Thoracic aorta (tissue), 2 donors: ENCODE measurements around the gene GNB1L. TPM values are rescaled to one million over a fixed set of nuclear protein-coding genes. Genes with fewer than 3 reads are reported as not detected.

Experiments used
- ATAC-seq: fragments of 150-250 bp; one replicate; pipeline ENCODE4 v1.8.0; 2017; ENCODE audit warnings: low read depth; ENCODE audit not compliant: insufficient number of reproducible peaks, low FRiP score
- DNase-seq: peaks from one replicate; pipeline ENCODE4 v3.0.0-alpha.2; 2020; ENCODE audit warnings: low spot score
- H3K27ac ChIP-seq, 2 donors: fragments of 200-600 bp; sonication (generic); 1 replicate in 1 of 2; 2 replicates in 1 of 2; pipeline ENCODE4 v1.5.1; 2016; ENCODE audit warnings: mild to moderate bottlenecking in 2 of 2, moderate library complexity in 2 of 2
- H3K27me3 ChIP-seq: fragments of 200-600 bp; sonication (generic); replicated peaks from 2 replicates; pipeline ENCODE4 v1.6.0; 2016; ENCODE audit warnings: mild to moderate bottlenecking; ENCODE audit not compliant: insufficient read depth
- H3K36me3 ChIP-seq: fragments of 200-600 bp; sonication (generic); one replicate; pipeline ENCODE4 v1.5.1; 2016
- H3K4me1 ChIP-seq, 2 donors: fragments of 200-600 bp; sonication (generic); 1 replicate in 1 of 2; 2 replicates in 1 of 2; pipeline versions ENCODE4 v1.5.1 to v1.6.0; 2016; ENCODE audit warnings: low read depth in 2 of 2, mild to moderate bottlenecking in 1 of 2; ENCODE audit not compliant: control insufficient read depth in 1 of 2
- H3K4me3 ChIP-seq: fragments of 200-600 bp; sonication (generic); 2 replicates; pipeline ENCODE4 v1.5.1; 2016; ENCODE audit warnings: mild to moderate bottlenecking
- H3K9me3 ChIP-seq: fragments of 200-600 bp; sonication (generic); 2 replicates; pipeline ENCODE4 v1.5.1; 2016
- total RNA-seq, 2 donors: library from RNA; depleted of rRNA; stranded (reverse); fragments of >200 nt; gene quantifications; one replicate each; pipeline versions ENCODE4 v1.1.0 to v1.2.3, GENCODE V29; 2016
- TF ChIP-seq, protein P1 (sequence below): fragments of 200-600 bp; sonication (generic); IDR thresholded peaks from one replicate; pipeline ENCODE4 v1.5.1; 2019; ENCODE audit warnings: antibody characterized with exemption

The GNB1L gene
- total RNA-seq, 2 donors from 2014 or later: 2.3 to 7.7 TPM

- Histone ChIP-seq H3K4me1 (peaks cover 0 to 11% of the 10 kb centered on the region in 2 donors), H3K36me3 (no peaks in the 10 kb centered on the region), H3K27me3 (no peaks in the 10 kb centered on the region), H3K9me3 (no peaks in the 10 kb centered on the region), H3K27ac (no peak overlapping the region), H3K4me3 (no peak overlapping the region)
- TF ChIP-seq, protein P1, sequence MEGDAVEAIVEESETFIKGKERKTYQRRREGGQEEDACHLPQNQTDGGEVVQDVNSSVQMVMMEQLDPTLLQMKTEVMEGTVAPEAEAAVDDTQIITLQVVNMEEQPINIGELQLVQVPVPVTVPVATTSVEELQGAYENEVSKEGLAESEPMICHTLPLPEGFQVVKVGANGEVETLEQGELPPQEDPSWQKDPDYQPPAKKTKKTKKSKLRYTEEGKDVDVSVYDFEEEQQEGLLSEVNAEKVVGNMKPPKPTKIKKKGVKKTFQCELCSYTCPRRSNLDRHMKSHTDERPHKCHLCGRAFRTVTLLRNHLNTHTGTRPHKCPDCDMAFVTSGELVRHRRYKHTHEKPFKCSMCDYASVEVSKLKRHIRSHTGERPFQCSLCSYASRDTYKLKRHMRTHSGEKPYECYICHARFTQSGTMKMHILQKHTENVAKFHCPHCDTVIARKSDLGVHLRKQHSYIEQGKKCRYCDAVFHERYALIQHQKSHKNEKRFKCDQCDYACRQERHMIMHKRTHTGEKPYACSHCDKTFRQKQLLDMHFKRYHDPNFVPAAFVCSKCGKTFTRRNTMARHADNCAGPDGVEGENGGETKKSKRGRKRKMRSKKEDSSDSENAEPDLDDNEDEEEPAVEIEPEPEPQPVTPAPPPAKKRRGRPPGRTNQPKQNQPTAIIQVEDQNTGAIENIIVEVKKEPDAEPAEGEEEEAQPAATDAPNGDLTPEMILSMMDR: no peak
- DNase-seq: no peak
- no peak for ATAC-seq
Observed at GRCh38 chr22:19815093-19815822, 39.4 kb downstream of the GNB1L start.

GRCh38 chr22:19814428-19814827 is 40.2 kb downstream of the GNB1L start:
- DNase-seq (no peak), ATAC-seq (no peak)
- H3K9me3 ChIP-seq: no peaks in the 10 kb centered on the region
- H3K4me1 ChIP-seq: peaks cover 0 to 11% of the 10 kb centered on the region in 2 donors
- no peaks in the 10 kb centered on the region for H3K27me3 ChIP-seq
- no peaks in the 10 kb centered on the region for H3K36me3 ChIP-seq
- no peak overlapping the region for H3K27ac ChIP-seq
- H3K4me3 ChIP-seq: no peak overlapping the region
- TF ChIP-seq, protein P1: no peak

DNA sequence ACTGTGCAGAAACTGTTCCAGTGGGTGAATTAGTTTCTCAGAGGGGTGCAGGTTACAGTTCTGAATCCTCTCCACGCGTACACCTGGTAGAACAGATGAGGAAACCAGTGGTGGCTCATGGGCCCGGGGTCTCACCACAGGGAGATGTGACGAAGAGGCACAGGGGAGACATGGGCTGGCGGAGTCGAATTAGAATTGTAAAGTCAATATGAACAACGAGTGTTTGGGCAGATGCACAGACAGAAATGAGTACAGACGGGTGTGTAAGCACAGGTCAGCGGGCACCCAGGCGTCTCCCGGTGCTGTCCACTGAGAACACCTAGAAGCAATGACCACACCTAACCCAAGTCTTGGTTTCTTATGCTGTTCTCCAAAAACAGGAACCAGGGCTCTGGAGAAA is 41.8 kb downstream of the GNB1L start:
- no peaks in the 10 kb centered on the region for H3K36me3 ChIP-seq
- no peaks in the 10 kb centered on the region for H3K9me3 ChIP-seq
- no peaks in the 10 kb centered on the region for H3K27me3 ChIP-seq
- DNase-seq: no peak
- H3K27ac ChIP-seq: no peak overlapping the region
- no peak overlapping the region for H3K4me3 ChIP-seq
- TF ChIP-seq, protein P1: no peak
- H3K4me1 ChIP-seq: peaks cover 0 to 11% of the 10 kb centered on the region in 2 donors
- no peak for ATAC-seq

DNA sequence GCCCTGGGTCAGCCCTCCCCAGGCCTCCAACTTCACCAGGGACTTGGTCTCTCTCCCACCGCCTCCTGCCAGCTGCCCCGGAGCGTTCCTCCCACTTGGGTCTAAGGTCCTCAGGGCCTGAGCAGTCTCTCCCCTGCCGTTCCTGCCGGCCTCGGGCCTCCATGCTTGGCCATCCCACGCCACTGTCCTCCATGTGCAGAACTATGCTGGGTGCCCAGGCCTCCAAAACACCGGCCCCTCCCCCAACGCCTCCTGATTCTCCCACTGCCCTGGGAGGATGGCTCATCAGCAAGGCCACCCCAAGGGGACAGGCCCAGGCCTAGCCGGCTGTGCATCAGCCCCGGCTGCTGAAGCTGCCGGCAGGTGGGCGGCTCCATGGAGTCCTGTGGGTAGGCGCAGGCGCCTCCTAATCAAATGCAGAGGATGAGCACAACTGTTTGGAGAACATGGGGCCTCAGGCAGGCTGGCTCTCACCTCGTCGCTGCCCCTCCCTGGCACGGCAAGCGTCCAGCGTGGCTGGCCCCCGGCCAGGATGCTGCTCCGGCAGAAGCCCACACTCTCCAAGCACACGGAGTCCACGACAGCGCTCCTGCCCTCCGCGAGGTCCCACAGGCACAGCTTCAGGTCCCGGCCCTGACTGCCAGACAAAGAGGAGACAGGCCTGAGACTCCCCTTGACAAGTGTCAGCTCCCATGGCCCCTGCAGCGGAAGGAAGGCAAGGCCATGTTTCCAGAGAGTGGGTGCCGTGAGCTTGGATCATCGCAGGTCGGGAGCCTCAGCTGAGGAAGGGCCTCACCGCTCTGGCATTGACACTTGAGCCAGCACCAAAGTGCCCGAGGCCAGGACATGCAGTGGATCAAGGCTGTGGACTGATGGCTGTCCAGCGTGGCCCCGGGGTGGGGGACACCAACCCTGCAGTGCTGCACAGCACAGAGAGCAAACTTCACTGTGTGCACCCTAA is 42.6 kb downstream of the GNB1L start:
- Histone ChIP-seq H3K4me3 (no peak overlapping the region), H3K27ac (no peak overlapping the region), H3K9me3 (no peaks in the 10 kb centered on the region), H3K36me3 (no peaks in the 10 kb centered on the region), H3K27me3 (no peaks in the 10 kb centered on the region), H3K4me1 (peaks cover 0 to 11% of the 10 kb centered on the region in 2 donors)
- TF ChIP-seq, protein P1: no peak
- ATAC-seq: no peak
- no peak for DNase-seq

DNA sequence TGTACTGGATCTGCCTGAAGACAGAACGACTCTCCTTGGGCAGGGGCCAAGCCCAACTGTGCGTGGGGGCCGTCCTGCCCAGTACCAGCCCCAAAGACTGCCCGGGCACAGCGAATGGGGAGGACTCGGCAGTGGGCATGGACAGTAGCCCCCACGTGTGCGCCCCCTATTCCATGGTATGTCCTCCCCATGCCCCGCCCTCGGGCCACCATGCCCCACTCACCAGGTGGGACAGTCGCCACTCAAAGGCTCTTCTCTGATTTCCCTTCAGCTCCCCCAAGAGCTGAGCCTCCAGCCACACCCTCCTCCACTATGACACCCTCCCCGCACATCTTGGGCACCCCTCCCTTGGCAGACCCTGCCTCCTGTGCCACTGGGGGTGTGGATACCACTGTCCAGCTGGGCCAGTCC is 43.5 kb downstream of the GNB1L start:
- no peak for ATAC-seq
- no peak for DNase-seq
- Histone ChIP-seq H3K4me1 (peaks cover 0 to 11% of the 10 kb centered on the region in 2 donors), H3K27me3 (no peaks in the 10 kb centered on the region), H3K9me3 (no peaks in the 10 kb centered on the region), H3K36me3 (no peaks in the 10 kb centered on the region), H3K27ac (no peak overlapping the region), H3K4me3 (no peak overlapping the region)
- TF ChIP-seq, protein P1: no peak
